ENCODE measurements around the gene RAB29.

GRCh38 chr1:205741681-205742080 lies 33.6 kb downstream of the RAB29 start:
- no peak for TF ChIP-seq CTCF (conservative IDR thresholded peaks at IDR 0.05 in 1 of 2, IDR thresholded peaks at IDR 0.05 in 1 of 2; ENCODE audit: extremely low read depth in 1 of 2, insufficient read depth in 1 of 2, low read depth in 1 of 2, low read length in 2 of 2)
- TF ChIP-seq EZH2 (IDR thresholded peaks at IDR 0.05; ENCODE audit: borderline replicate concordance, low read length) = no peak

Measured in mammary epithelial cell (primary cell).